Sigmoid colon (tissue), 7 donors: ENCODE data around the gene ACOT6. TPM values are rescaled to one million over a fixed set of nuclear protein-coding genes. Genes with fewer than 3 reads are reported as not detected.
A peak's percentile ranks its signal among the peaks of the same experiment; 100 is the strongest.

Source experiments
- DNase-seq: peaks from one replicate; pipeline ENCODE4 v3.0.0-alpha.2; 2019
- H3K27ac ChIP-seq, 4 donors: fragments of 200-600 bp; sonication (generic); one replicate each; pipeline ENCODE4 v1.5.1; 2016 to 2019; ENCODE audit warnings: mild to moderate bottlenecking in 1 of 4
- H3K27me3 ChIP-seq, 3 donors: fragments of 200-600 bp; sonication (generic); one replicate each; pipeline ENCODE4 v1.5.1; 2019; ENCODE audit warnings: mild to moderate bottlenecking in 1 of 3
- H3K36me3 ChIP-seq, 4 donors: fragments of 200-600 bp; sonication (generic); one replicate each; pipeline ENCODE4 v1.5.1; 2016 to 2019
- H3K4me1 ChIP-seq, 4 donors: fragments of 200-600 bp; sonication (generic); one replicate each; pipeline ENCODE4 v1.5.1; 2017 to 2019
- H3K4me3 ChIP-seq, 4 donors: fragments of 200-600 bp; sonication (generic); one replicate each; pipeline ENCODE4 v1.5.1; 2017 to 2019; ENCODE audit warnings: mild to moderate bottlenecking in 2 of 4, moderate library complexity in 1 of 4
- H3K9me3 ChIP-seq, 4 donors: fragments of 200-600 bp in 3 of 4; sonication (generic) in 3 of 4; one replicate each; pipeline versions ENCODE4 v1.5.1 to v1.6.1; 2013 to 2019
- CTCF ChIP-seq, 4 experiments: fragments of 450-650 bp in 3 of 4; fragments of 200-600 bp in 1 of 4; IDR thresholded peaks; one replicate each; pipeline ENCODE4 v1.5.1; 2016 to 2019; ENCODE audit warnings: antibody characterized with exemption in 4 of 4, mild to moderate bottlenecking in 3 of 4, moderate library complexity in 2 of 4
- EP300 ChIP-seq, 4 donors: sonication (generic); formaldehyde crosslinking; IDR thresholded peaks; one replicate each; pipeline ENCODE4 v1.6.1; 2017; ENCODE audit warnings: antibody characterized with exemption in 4 of 4
- POLR2A ChIP-seq, 2 donors: fragments of 450-650 bp; IDR thresholded peaks; one replicate each; pipeline ENCODE4 v1.6.1; 2016; ENCODE audit warnings: antibody characterized with exemption in 2 of 2, mild to moderate bottlenecking in 2 of 2, moderate library complexity in 2 of 2
- POLR2AphosphoS5 ChIP-seq, 4 donors: sonication (generic); formaldehyde crosslinking; IDR thresholded peaks; one replicate each; pipeline ENCODE4 v1.6.1; 2017; ENCODE audit warnings: antibody characterized with exemption in 4 of 4
- WGBS, 2 donors: extraction: QIAGEN DNeasy Blood & Tissue Kit; methylation state at CpG; one replicate each; pipeline ENCODE4 v1.1.7; 2013; 5-methylcytosine and 5-hydroxymethylcytosine counted together
- intact Hi-C: fragments of 100-400 bp; cut with DNase I; formaldehyde crosslinking; loops from one replicate; pipeline ENCODE4 v1.15.1; 2023
- polyA plus RNA-seq, 3 donors: library from polyadenylated mRNA; stranded (reverse); fragments of 200-250 nt; gene quantifications; one replicate each; pipeline ENCODE4 v1.2.3, GENCODE V29; 2013
- total RNA-seq, 4 donors: library from RNA; depleted of rRNA; stranded (reverse); fragments of >200 nt; gene quantifications; one replicate each; pipeline ENCODE4 v1.1.0, GENCODE V29; 2016
- donor health status: healthy with polysubstance abuse.
- donor health status: Bipolar disorder and iron deficiency.
- donor health status: healthy.

The ACOT6 gene
- total and polyA plus RNA-seq, 7 donors, result not detected

GRCh38 chr14:73610687-73611086 is 1.6 kb upstream of the ACOT6 start:
- H3K27ac ChIP-seq, result no peak overlapping the region
- peaks cover 0 to 11% (median 3%) of the 10 kb centered on the region in 4 donors for H3K4me1 ChIP-seq
- H3K9me3 ChIP-seq, result no peaks in the 10 kb centered on the region
- no peaks in the 10 kb centered on the region for H3K36me3 ChIP-seq
- DNase-seq, result no peak
- no peaks in the 10 kb centered on the region for H3K27me3 ChIP-seq
- TF ChIP-seq EP300 (IDR thresholded peaks at IDR 0.05) (no peak), POLR2AphosphoS5 (IDR thresholded peaks at IDR 0.05) (no peak), CTCF (IDR thresholded peaks at IDR 0.05) (no peak), POLR2A (IDR thresholded peaks at IDR 0.05) (no peak)
- H3K4me3 ChIP-seq, result no peak overlapping the region
- 13 to 67% methylated on average over 2 of the region's 2 CpGs for WGBS, 2 donors
- intact Hi-C loops, result no loop called here

GRCh38 chr14:73613046-73613383 is 698 bp downstream of the ACOT6 start:
- no peaks in the 10 kb centered on the region for H3K27me3 ChIP-seq
- TF ChIP-seq POLR2A (IDR thresholded peaks at IDR 0.05) (no peak), EP300 (IDR thresholded peaks at IDR 0.05) (no peak), POLR2AphosphoS5 (IDR thresholded peaks at IDR 0.05) (no peak), CTCF (IDR thresholded peaks at IDR 0.05) (no peak)
- H3K4me1 ChIP-seq, result peaks cover 0 to 11% (median 3%) of the 10 kb centered on the region in 4 donors
- no peaks in the 10 kb centered on the region for H3K36me3 ChIP-seq
- H3K4me3 ChIP-seq, result peak overlapping the region; percentile 48 to 69 (median 68)
- intact Hi-C loops, result no loop called here
- WGBS, 2 donors, result 2 to 5% methylated on average over 13 of the region's 13 CpGs
- H3K27ac ChIP-seq, result peak overlapping the region; percentile 83 to 88 (median 86)
- H3K9me3 ChIP-seq, result no peaks in the 10 kb centered on the region
- no peak for DNase-seq

- no peaks in the 10 kb centered on the region for H3K9me3 ChIP-seq
- H3K4me3 ChIP-seq, result peak overlapping the region in 1 of 4 donors; percentile 68
- H3K4me1 ChIP-seq, result peaks cover 0 to 11% (median 3%) of the 10 kb centered on the region in 4 donors
- peak overlapping the region; percentile 83 to 88 (median 86) for H3K27ac ChIP-seq
- TF ChIP-seq POLR2AphosphoS5 (IDR thresholded peaks at IDR 0.05), result no peak
- TF ChIP-seq CTCF (IDR thresholded peaks at IDR 0.05), result no peak
- no peak for TF ChIP-seq POLR2A (IDR thresholded peaks at IDR 0.05)
- no peak for TF ChIP-seq EP300 (IDR thresholded peaks at IDR 0.05)
- 68 to 81% methylated on average over 3 of the region's 3 CpGs for WGBS, 2 donors
- intact Hi-C loops, result no loop called here
- H3K36me3 ChIP-seq, result no peaks in the 10 kb centered on the region
- no peak for DNase-seq
- H3K27me3 ChIP-seq, result no peaks in the 10 kb centered on the region
These were observed 1.2 kb downstream of the ACOT6 start for GRCh38 chr14:73613419-73613963.

GRCh38 chr14:73616831-73617230 is 4.5 kb downstream of the ACOT6 start:
- H3K27ac ChIP-seq, result no peak overlapping the region
- peaks cover 0 to 10% (median 3%) of the 10 kb centered on the region in 4 donors for H3K4me1 ChIP-seq
- DNase-seq, result no peak
- intact Hi-C loops, result no loop called here
- no peaks in the 10 kb centered on the region for H3K36me3 ChIP-seq
- WGBS, 2 donors, result 85 to 88% methylated on average over 4 of the region's 4 CpGs
- no peaks in the 10 kb centered on the region for H3K27me3 ChIP-seq
- H3K9me3 ChIP-seq, result no peaks in the 10 kb centered on the region
- H3K4me3 ChIP-seq, result no peak overlapping the region
- TF ChIP-seq POLR2AphosphoS5 (IDR thresholded peaks at IDR 0.05) (no peak), CTCF (IDR thresholded peaks at IDR 0.05) (no peak), EP300 (IDR thresholded peaks at IDR 0.05) (no peak), POLR2A (IDR thresholded peaks at IDR 0.05) (no peak)

- intact Hi-C loops, result no loop called here
- WGBS, 2 donors, result 48 to 83% methylated on average over 1 of the region's 1 CpG
- Histone ChIP-seq H3K9me3 (no peaks in the 10 kb centered on the region), H3K27me3 (no peaks in the 10 kb centered on the region), H3K36me3 (no peaks in the 10 kb centered on the region), H3K4me3 (no peak overlapping the region), H3K4me1 (no peaks in the 10 kb centered on the region), H3K27ac (no peak overlapping the region)
- TF ChIP-seq POLR2AphosphoS5 (IDR thresholded peaks at IDR 0.05) (no peak), EP300 (IDR thresholded peaks at IDR 0.05) (no peak), POLR2A (IDR thresholded peaks at IDR 0.05) (no peak), CTCF (IDR thresholded peaks at IDR 0.05) (no peak)
- DNase-seq, result no peak
These were observed 7.2 kb downstream of the ACOT6 start for GRCh38 chr14:73619524-73619923.
